Right atrium auricular region (tissue), 2 donors: ENCODE measurements around the gene PUS1. TPM values are rescaled to one million over a fixed set of nuclear protein-coding genes. Genes with fewer than 3 reads are reported as not detected.

Source experiments
- DNase-seq: peaks from one replicate; pipeline ENCODE4 v3.0.0-alpha.2; 2019; ENCODE audit warnings: low spot score
- H3K27ac ChIP-seq, 2 donors: fragments of 200-600 bp; sonication (generic); 1 replicate in 1 of 2; 2 replicates in 1 of 2; pipeline ENCODE4 v1.5.1; 2016 to 2019
- H3K27me3 ChIP-seq, 2 donors: fragments of 200-600 bp; sonication (generic); one replicate each; pipeline versions ENCODE4 v1.5.1 to v1.6.0; 2017 to 2019
- H3K36me3 ChIP-seq: fragments of 200-600 bp; sonication (generic); one replicate; pipeline ENCODE4 v1.5.1; 2016
- H3K4me1 ChIP-seq, 2 donors: fragments of 200-600 bp; sonication (generic); one replicate each; pipeline versions ENCODE4 v1.5.1 to v1.6.0; 2017 to 2019
- H3K4me3 ChIP-seq, 2 donors: fragments of 200-600 bp; sonication (generic); 1 replicate in 1 of 2; 2 replicates in 1 of 2; pipeline ENCODE4 v1.5.1; 2017 to 2019; ENCODE audit warnings: mild to moderate bottlenecking in 1 of 2, moderate library complexity in 1 of 2
- H3K9me3 ChIP-seq, 2 donors: fragments of 200-600 bp; sonication (generic); one replicate each; pipeline ENCODE4 v1.5.1; 2019
- total RNA-seq, 2 donors: library from RNA; depleted of rRNA; stranded (reverse); fragments of >200 nt; gene quantifications; one replicate each; pipeline ENCODE4 v1.1.0, GENCODE V29; 2016
- TF ChIP-seq, protein P1 (sequence below), 2 donors: fragments of 200-600 bp; sonication (generic); IDR thresholded peaks; one replicate each; pipeline ENCODE4 v1.5.1; 2019; ENCODE audit warnings: antibody characterized with exemption in 2 of 2

PUS1 gene
- total RNA-seq, 2 donors from 2014 or later = 5.0 to 10.3 TPM

GRCh38 chr12:131938082-131938481, 9.0 kb downstream of the PUS1 start:
- no peaks in the 10 kb centered on the region for H3K27me3 ChIP-seq
- TF ChIP-seq, protein P1, sequence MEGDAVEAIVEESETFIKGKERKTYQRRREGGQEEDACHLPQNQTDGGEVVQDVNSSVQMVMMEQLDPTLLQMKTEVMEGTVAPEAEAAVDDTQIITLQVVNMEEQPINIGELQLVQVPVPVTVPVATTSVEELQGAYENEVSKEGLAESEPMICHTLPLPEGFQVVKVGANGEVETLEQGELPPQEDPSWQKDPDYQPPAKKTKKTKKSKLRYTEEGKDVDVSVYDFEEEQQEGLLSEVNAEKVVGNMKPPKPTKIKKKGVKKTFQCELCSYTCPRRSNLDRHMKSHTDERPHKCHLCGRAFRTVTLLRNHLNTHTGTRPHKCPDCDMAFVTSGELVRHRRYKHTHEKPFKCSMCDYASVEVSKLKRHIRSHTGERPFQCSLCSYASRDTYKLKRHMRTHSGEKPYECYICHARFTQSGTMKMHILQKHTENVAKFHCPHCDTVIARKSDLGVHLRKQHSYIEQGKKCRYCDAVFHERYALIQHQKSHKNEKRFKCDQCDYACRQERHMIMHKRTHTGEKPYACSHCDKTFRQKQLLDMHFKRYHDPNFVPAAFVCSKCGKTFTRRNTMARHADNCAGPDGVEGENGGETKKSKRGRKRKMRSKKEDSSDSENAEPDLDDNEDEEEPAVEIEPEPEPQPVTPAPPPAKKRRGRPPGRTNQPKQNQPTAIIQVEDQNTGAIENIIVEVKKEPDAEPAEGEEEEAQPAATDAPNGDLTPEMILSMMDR (IDR thresholded peaks at IDR 0.05) = no peak
- H3K27ac ChIP-seq = no peak overlapping the region
- H3K9me3 ChIP-seq = no peaks in the 10 kb centered on the region
- no peaks in the 10 kb centered on the region for H3K4me1 ChIP-seq
- peaks cover 44% of the 10 kb centered on the region for H3K36me3 ChIP-seq
- H3K4me3 ChIP-seq = no peak overlapping the region
- DNase-seq = no peak

DNA sequence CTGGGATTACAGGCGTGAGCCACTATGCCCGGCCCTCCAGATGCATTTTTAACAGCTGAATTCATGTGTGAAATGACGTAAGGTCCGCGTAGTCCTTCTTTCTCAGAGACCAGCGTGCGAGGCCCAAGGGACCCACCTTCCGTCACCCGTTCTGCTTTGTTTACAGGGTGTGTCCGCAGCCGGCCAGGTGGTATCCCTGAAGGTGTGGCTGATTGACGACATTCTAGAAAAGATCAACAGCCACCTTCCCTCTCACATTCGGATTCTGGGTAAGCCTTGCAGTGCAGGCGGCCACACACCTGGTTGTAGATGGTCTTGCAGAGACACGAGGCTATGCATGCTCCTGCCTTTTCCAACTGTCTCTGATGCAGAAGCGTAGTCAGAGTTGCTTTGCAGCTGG, 9.9 kb downstream of the PUS1 start:
- no peaks in the 10 kb centered on the region for H3K4me1 ChIP-seq
- H3K4me3 ChIP-seq = no peak overlapping the region
- peaks cover 35% of the 10 kb centered on the region for H3K36me3 ChIP-seq
- H3K27ac ChIP-seq = no peak overlapping the region
- no peaks in the 10 kb centered on the region for H3K27me3 ChIP-seq
- DNase-seq = no peak
- H3K9me3 ChIP-seq = no peaks in the 10 kb centered on the region
- TF ChIP-seq, protein P1 (IDR thresholded peaks at IDR 0.05) = no peak

DNA sequence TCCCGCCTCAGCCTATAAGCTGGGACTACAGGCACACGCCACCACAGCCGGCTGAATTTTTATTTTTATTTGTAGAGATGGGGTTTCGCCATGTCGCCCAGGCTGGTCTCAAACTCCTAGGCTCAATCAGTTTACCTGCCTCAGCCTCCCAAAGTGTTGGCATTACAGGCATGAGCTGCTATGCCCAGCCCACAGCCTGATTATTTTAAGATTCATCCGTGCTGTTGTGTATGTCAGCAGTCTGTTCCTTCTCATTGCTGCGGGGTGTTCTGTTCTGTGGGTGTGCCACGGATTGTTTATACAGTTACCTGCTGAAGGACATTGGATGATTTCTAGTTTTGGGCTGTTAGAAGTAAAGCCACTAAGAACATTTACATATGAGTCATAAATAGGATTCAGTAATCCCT, 11.1 kb downstream of the PUS1 start:
- Histone ChIP-seq H3K4me1 (no peaks in the 10 kb centered on the region), H3K27ac (no peak overlapping the region), H3K27me3 (no peaks in the 10 kb centered on the region), H3K4me3 (no peak overlapping the region), H3K9me3 (no peaks in the 10 kb centered on the region), H3K36me3 (peaks cover 30% of the 10 kb centered on the region)
- DNase-seq = no peak
- TF ChIP-seq, protein P1 (IDR thresholded peaks at IDR 0.05) = no peak

DNA sequence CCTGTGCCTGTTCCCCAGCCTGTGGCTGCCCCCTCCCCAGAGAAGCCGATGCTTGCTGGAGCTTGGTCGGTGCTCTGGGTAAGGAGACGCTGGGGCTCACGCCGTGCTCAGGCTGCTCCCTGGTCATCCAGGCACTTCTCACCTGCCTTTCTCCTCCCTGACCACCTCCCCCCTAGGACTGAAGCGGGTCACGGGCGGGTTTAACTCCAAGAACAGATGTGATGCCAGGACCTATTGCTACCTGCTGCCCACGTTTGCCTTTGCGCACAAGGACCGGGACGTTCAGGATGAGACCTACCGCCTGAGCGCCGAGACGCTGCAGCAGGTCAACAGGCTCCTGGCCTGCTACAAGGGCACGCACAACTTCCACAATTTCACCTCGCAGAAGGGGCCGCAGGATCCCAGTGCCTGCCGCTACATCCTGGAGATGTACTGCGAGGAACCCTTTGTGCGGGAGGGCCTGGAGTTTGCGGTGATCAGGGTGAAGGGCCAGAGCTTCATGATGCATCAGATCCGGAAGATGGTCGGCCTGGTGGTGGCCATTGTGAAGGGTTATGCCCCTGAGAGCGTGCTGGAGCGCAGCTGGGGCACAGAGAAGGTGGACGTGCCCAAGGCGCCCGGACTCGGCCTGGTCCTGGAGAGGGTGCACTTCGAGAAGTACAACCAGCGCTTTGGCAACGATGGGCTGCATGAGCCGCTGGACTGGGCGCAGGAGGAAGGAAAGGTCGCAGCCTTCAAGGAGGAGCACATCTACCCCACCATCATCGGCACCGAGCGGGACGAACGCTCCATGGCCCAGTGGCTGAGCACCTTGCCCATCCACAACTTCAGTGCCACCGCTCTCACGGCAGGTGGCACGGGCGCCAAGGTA, 12.3 kb downstream of the PUS1 start:
- Histone ChIP-seq H3K4me3 (no peak overlapping the region), H3K36me3 (peaks cover 18% of the 10 kb centered on the region), H3K27ac (no peak overlapping the region), H3K4me1 (no peaks in the 10 kb centered on the region), H3K9me3 (no peaks in the 10 kb centered on the region), H3K27me3 (no peaks in the 10 kb centered on the region)
- no peak for DNase-seq
- TF ChIP-seq, protein P1 (IDR thresholded peaks at IDR 0.05) = no peak

DNA sequence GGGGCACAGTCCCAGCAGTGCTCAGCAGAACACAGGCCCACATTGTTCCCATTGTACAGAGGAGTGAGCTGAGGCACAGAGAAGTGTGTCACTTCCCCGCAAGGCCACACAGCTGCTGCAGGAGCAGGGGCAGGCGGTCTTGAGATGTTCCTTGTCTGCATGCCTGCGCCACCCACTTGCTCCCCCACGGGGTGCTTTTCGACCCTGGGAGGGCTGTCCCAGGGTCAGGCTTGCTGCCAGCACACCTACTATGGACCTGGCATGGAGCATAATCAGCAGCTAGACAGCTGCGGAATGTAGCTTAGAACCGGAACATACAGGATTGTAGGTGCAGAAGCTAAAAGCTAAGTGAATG, 12.9 kb downstream of the PUS1 start:
- no peak for DNase-seq
- Histone ChIP-seq H3K27ac (no peak overlapping the region), H3K9me3 (no peaks in the 10 kb centered on the region), H3K36me3 (peaks cover 18% of the 10 kb centered on the region), H3K27me3 (no peaks in the 10 kb centered on the region), H3K4me1 (no peaks in the 10 kb centered on the region), H3K4me3 (no peak overlapping the region)
- TF ChIP-seq, protein P1 (IDR thresholded peaks at IDR 0.05) = no peak

DNA sequence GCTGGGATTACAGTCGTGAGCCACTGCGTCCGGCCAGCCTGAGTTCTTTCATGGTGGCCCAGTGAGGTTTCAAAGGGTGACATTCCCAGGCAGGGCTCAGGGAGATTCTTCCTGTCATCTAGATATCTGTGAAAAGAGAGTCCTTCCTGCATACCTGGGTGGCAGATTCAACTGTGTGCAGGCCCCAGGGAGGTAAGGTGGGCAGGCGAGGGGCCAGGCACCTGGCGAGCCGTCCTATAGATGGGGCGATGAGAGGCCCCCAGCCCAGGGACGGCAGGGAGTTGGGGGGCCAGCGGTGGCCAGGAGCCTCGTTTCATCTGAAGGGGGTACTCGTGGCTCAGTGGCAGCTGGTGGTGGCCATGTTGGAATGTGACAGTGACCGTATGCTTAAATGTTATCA, 13.6 kb downstream of the PUS1 start:
- Histone ChIP-seq H3K27ac (no peak overlapping the region), H3K9me3 (no peaks in the 10 kb centered on the region), H3K27me3 (no peaks in the 10 kb centered on the region), H3K4me3 (no peak overlapping the region), H3K36me3 (peaks cover 18% of the 10 kb centered on the region), H3K4me1 (peaks cover 0 to 4% of the 10 kb centered on the region in 2 donors)
- DNase-seq = no peak
- TF ChIP-seq, protein P1 (IDR thresholded peaks at IDR 0.05) = no peak
